ENCODE results near the gene LENG1. TPM values are rescaled to one million over a fixed set of nuclear protein-coding genes. Genes with fewer than 3 reads are reported as not detected.

The LENG1 gene
- total and polyA plus RNA-seq, 4 experiments from 2014 or later: 9.9 to 22.7 (median 18.8) TPM

GRCh38 chr19:54136864-54137698 is 22.4 kb downstream of the LENG1 start:
- Mint-ChIP-seq H3K36me3 (peaks cover 4 to 20% of the 10 kb centered on the region in 2 donors), H3K27me3 (no peaks in the 10 kb centered on the region), H3K27ac (peak overlapping the region; percentile 87 to 94 (median 92)), H3K4me1 (peaks cover 28 to 54% (median 41%) of the 10 kb centered on the region in 4 donors), H3K9me3 (no peaks in the 10 kb centered on the region), H3K4me3 (peak overlapping the region; percentile 87 to 93 (median 90))
- H3K36me3 ChIP-seq (ENCODE audit: insufficient read depth, low read length): peaks cover 18% of the 10 kb centered on the region
- H3K4me3 ChIP-seq (ENCODE audit: low read length in 2 of 2): peak overlapping the region; percentile 73 to 87
- peaks cover 43% of the 10 kb centered on the region for H3K4me1 ChIP-seq (ENCODE audit: insufficient read depth, low read length)
- no peaks in the 10 kb centered on the region for H3K9me3 ChIP-seq (ENCODE audit: control insufficient read depth in 1 of 2, low read length in 2 of 2)
- DNase-seq: peak; percentile 99 to 100 (median 100)
- CTCF ChIA-PET (ENCODE audit: partially characterized antibody): interaction anchor here (0.9 to 1.6 kb wide), 10 partner anchors 13 to 254 kb away, joined by 3 to 15 read pairs (median 5); partner anchors contain the start of genes LENG1, MBOAT7, PRPF31 and TFPT
- POLR2A ChIA-PET (ENCODE audit: partially characterized antibody): interaction anchor here (0.6 to 5.2 kb wide), 30 partner anchors 10 to 1270 kb away, joined by 3 to 131 read pairs (median 6); partner anchors contain the start of genes LENG1, LENG8, LENG9 and MBOAT7
- intact Hi-C loops (cut with micrococcal nuclease): loop anchor here (1.0 kb wide), 5 partner anchors 22 to 270 kb away; partner anchors contain the start of genes LENG1, MYADM, NDUFA3 and PRPF31
- no peaks in the 10 kb centered on the region for H3K27me3 ChIP-seq (ENCODE audit: insufficient read depth, low read length)
- peak overlapping the region; percentile 91 for H3K27ac ChIP-seq (ENCODE audit: low read depth, low read length)

DNA sequence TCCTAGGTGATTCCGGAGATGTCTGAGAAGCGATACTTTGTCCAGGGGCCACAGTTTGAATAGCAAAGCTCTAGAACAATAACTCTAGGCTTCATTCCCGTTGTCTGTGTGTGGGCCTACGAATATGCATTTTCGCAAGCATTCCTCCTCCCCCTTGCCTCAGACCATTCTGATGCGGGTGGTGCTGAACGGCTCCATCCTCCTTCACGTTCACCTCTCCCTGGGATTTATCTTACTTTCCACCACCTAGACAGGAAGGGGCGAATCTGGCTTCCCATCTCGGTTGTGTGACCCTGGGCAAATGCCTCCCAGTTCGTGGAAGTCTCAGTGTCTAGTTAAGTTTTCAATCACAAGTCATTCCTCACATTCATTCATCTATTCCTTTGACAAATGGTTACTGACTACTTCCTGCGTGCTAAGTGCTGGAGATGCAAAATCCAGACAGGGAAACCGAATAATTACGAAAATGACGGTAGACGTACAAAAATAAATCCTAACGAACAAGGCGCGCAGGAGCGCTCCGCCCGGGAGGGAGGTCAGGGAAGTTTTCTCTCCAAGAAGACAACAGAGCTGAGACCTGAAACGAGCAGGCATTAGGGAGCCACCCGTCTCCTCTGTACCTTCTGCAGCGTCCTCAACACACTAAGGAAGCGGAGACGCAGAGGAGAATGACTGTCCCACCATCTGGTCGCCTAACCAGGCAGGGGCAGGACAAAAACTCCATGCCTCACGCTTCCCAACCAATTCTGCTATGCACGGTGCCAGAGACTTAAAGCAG is 23.2 kb downstream of the LENG1 start:
- peaks cover 0 to 20% of the 10 kb centered on the region in 2 donors for H3K36me3 Mint-ChIP-seq
- ChIA-PET POLR2A (ENCODE audit: partially characterized antibody) (interaction anchor here (0.8 to 5.2 kb wide), 22 partner anchors 9 to 1271 kb away, joined by 3 to 131 read pairs (median 8); partner anchors contain the start of genes LENG1, LENG8, LENG9 and MBOAT7), CTCF (ENCODE audit: partially characterized antibody) (interaction anchor here (0.5 to 1.6 kb wide), 10 partner anchors 14 to 254 kb away, joined by 3 to 15 read pairs (median 5); partner anchors contain the start of genes LENG1, PRPF31 and TFPT)
- Histone ChIP-seq H3K27ac (ENCODE audit: low read depth, low read length) (peak overlapping the region; percentile 16), H3K9me3 (ENCODE audit: control insufficient read depth in 1 of 2, low read length in 2 of 2) (no peaks in the 10 kb centered on the region), H3K36me3 (ENCODE audit: insufficient read depth, low read length) (peaks cover 11% of the 10 kb centered on the region), H3K27me3 (ENCODE audit: insufficient read depth, low read length) (no peaks in the 10 kb centered on the region), H3K4me3 (ENCODE audit: low read length in 2 of 2) (peak overlapping the region; percentile 72 to 87), H3K4me1 (ENCODE audit: insufficient read depth, low read length) (peaks cover 40% of the 10 kb centered on the region)
- H3K4me3 Mint-ChIP-seq: peak overlapping the region; percentile 87 to 93 (median 90)
- peaks cover 22 to 51% (median 36%) of the 10 kb centered on the region in 4 donors for H3K4me1 Mint-ChIP-seq
- DNase-seq: peak in 1 of 5 donors; percentile 29
- no peaks in the 10 kb centered on the region for H3K27me3 Mint-ChIP-seq
- H3K27ac Mint-ChIP-seq: peak overlapping the region; percentile 87 to 93 (median 92)
- no peaks in the 10 kb centered on the region for H3K9me3 Mint-ChIP-seq
- intact Hi-C loops (cut with micrococcal nuclease): no loop called here

- peak overlapping the region in 1 of 8 donors; percentile 41 for H3K4me3 Mint-ChIP-seq
- peaks cover 0 to 22% of the 10 kb centered on the region in 2 donors for H3K36me3 Mint-ChIP-seq
- no peaks in the 10 kb centered on the region for H3K27me3 ChIP-seq (ENCODE audit: insufficient read depth, low read length)
- POLR2A ChIA-PET (ENCODE audit: partially characterized antibody): no interaction called here
- no peak overlapping the region for H3K27ac ChIP-seq (ENCODE audit: low read depth, low read length)
- intact Hi-C loops (cut with micrococcal nuclease): no loop called here
- no peak overlapping the region for H3K4me3 ChIP-seq (ENCODE audit: low read length in 2 of 2)
- peaks cover 18% of the 10 kb centered on the region for H3K4me1 ChIP-seq (ENCODE audit: insufficient read depth, low read length)
- no peaks in the 10 kb centered on the region for H3K27me3 Mint-ChIP-seq
- H3K9me3 Mint-ChIP-seq: peaks cover 0 to 2% (median 0%) of the 10 kb centered on the region in 8 donors
- H3K27ac Mint-ChIP-seq: peak overlapping the region in 4 of 7 donors; percentile 36 to 86 (median 55)
- peak in 1 of 5 donors; percentile 3 for DNase-seq
- H3K9me3 ChIP-seq (ENCODE audit: control insufficient read depth in 1 of 2, low read length in 2 of 2): no peaks in the 10 kb centered on the region
- peaks cover 13 to 32% (median 21%) of the 10 kb centered on the region in 4 donors for H3K4me1 Mint-ChIP-seq
- peaks cover 7% of the 10 kb centered on the region for H3K36me3 ChIP-seq (ENCODE audit: insufficient read depth, low read length)
- CTCF ChIA-PET (ENCODE audit: partially characterized antibody): no interaction called here
Observed at GRCh38 chr19:54133957-54134590, 25.4 kb downstream of the LENG1 start.

GRCh38 chr19:54133312-54133956 is 26.1 kb downstream of the LENG1 start:
- intact Hi-C loops (cut with micrococcal nuclease): no loop called here
- Mint-ChIP-seq H3K27ac (peak overlapping the region in 1 of 7 donors; percentile 24), H3K36me3 (peaks cover 0 to 21% of the 10 kb centered on the region in 2 donors), H3K4me1 (peaks cover 8 to 25% (median 16%) of the 10 kb centered on the region in 4 donors), H3K9me3 (peaks cover 0 to 2% (median 0%) of the 10 kb centered on the region in 8 donors), H3K27me3 (no peaks in the 10 kb centered on the region), H3K4me3 (no peak overlapping the region)
- Histone ChIP-seq H3K9me3 (ENCODE audit: control insufficient read depth in 1 of 2, low read length in 2 of 2) (no peaks in the 10 kb centered on the region), H3K4me1 (ENCODE audit: insufficient read depth, low read length) (peaks cover 11% of the 10 kb centered on the region), H3K27me3 (ENCODE audit: insufficient read depth, low read length) (no peaks in the 10 kb centered on the region), H3K4me3 (ENCODE audit: low read length in 2 of 2) (no peak overlapping the region), H3K27ac (ENCODE audit: low read depth, low read length) (no peak overlapping the region), H3K36me3 (ENCODE audit: insufficient read depth, low read length) (peaks cover 10% of the 10 kb centered on the region)
- POLR2A ChIA-PET (ENCODE audit: partially characterized antibody): no interaction called here
- CTCF ChIA-PET (ENCODE audit: partially characterized antibody): no interaction called here
- DNase-seq: peak in 2 of 5 donors; percentile 50 to 54

DNA sequence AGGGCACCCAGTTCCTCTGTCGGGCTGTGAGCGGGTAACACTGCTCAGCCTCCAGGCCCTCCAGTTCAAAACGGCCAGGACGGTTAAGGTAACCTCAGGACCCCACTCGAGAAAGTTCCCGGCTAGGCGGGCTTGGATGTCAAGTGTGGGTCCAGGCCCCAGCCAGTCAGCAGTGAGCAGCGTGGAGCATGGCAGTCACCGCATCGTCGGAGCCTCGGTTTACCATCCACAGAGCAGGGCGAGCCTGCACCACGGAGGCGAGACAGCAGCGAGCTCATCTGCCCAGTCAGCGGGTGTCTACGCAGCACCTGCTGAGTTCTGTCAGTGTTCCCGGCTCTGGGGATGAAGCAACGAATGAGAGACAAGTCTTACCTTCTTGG is 29.9 kb downstream of the LENG1 start:
- Histone ChIP-seq H3K9me3 (ENCODE audit: control insufficient read depth in 1 of 2, low read length in 2 of 2) (no peaks in the 10 kb centered on the region), H3K4me3 (ENCODE audit: low read length in 2 of 2) (no peak overlapping the region), H3K27ac (ENCODE audit: low read depth, low read length) (no peak overlapping the region), H3K27me3 (ENCODE audit: insufficient read depth, low read length) (no peaks in the 10 kb centered on the region), H3K4me1 (ENCODE audit: insufficient read depth, low read length) (no peaks in the 10 kb centered on the region), H3K36me3 (ENCODE audit: insufficient read depth, low read length) (peaks cover 35% of the 10 kb centered on the region)
- intact Hi-C loops (cut with micrococcal nuclease): no loop called here
- peaks cover 14 to 40% of the 10 kb centered on the region in 2 donors for H3K36me3 Mint-ChIP-seq
- DNase-seq: peak in 1 of 5 donors; percentile 7
- H3K27ac Mint-ChIP-seq: no peak overlapping the region
- H3K27me3 Mint-ChIP-seq: no peaks in the 10 kb centered on the region
- ChIA-PET POLR2A (ENCODE audit: partially characterized antibody) (interaction anchor here (1.0 kb wide), 1 partner anchor 15 kb away, joined by 3 read pairs; the partner anchor contains the start of genes PRPF31 and TFPT), CTCF (ENCODE audit: partially characterized antibody) (no interaction called here)
- H3K9me3 Mint-ChIP-seq: peaks cover 0 to 2% (median 0%) of the 10 kb centered on the region in 8 donors
- H3K4me1 Mint-ChIP-seq: peaks cover 0 to 6% (median 5%) of the 10 kb centered on the region in 4 donors
- H3K4me3 Mint-ChIP-seq: no peak overlapping the region

DNA sequence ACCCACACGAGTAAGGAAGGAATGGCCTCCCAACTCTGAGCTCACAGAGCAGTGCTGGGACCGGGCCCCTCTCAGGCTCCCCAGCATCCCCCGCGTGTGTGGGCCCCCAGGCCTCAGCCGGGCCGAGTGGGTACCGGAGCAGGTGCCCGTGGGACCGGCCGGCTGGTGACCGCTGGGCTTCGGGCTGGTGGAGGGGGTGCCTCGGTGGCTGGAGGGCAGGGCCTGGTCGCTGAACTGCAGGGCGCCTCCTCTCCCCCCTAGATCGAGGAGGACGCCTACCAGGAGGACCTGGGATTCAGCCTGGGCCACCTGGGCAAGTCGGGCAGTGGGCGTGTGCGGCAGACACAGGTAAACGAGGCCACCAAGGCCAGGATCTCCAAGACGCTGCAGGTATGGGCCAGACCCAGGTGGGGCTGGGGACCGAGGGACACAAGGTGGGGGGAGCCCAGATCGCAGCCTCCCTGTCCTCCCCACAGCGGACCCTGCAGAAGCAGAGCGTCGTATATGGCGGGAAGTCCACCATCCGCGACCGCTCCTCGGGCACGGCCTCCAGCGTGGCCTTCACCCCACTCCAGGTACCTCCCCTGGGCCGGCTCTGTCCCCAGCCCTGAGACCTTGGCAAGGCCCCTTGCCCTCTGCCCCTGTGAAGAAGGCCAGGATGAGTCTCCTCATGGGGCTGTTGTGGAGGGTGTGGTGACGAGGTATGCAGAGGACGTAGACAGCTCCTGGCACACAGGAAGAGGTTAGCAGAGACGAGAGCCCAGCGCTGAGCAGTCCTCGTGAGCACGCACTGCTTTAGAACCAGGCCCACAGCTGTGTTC is 30.5 kb downstream of the LENG1 start:
- POLR2A ChIA-PET (ENCODE audit: partially characterized antibody): interaction anchor here (1.0 kb wide), 1 partner anchor 14 kb away, joined by 3 read pairs; the partner anchor contains the start of genes PRPF31 and TFPT
- Mint-ChIP-seq H3K36me3 (peaks cover 17 to 43% of the 10 kb centered on the region in 2 donors), H3K27ac (no peak overlapping the region), H3K9me3 (peaks cover 0 to 2% (median 0%) of the 10 kb centered on the region in 8 donors), H3K4me1 (no peaks in the 10 kb centered on the region), H3K4me3 (no peak overlapping the region), H3K27me3 (no peaks in the 10 kb centered on the region)
- CTCF ChIA-PET (ENCODE audit: partially characterized antibody): no interaction called here
- no peak overlapping the region for H3K4me3 ChIP-seq (ENCODE audit: low read length in 2 of 2)
- no peak for DNase-seq
- peaks cover 40% of the 10 kb centered on the region for H3K36me3 ChIP-seq (ENCODE audit: insufficient read depth, low read length)
- no peaks in the 10 kb centered on the region for H3K9me3 ChIP-seq (ENCODE audit: control insufficient read depth in 1 of 2, low read length in 2 of 2)
- no peaks in the 10 kb centered on the region for H3K27me3 ChIP-seq (ENCODE audit: insufficient read depth, low read length)
- no peaks in the 10 kb centered on the region for H3K4me1 ChIP-seq (ENCODE audit: insufficient read depth, low read length)
- H3K27ac ChIP-seq (ENCODE audit: low read depth, low read length): no peak overlapping the region
- intact Hi-C loops (cut with micrococcal nuclease): no loop called here
